ENCODE measurements around the gene RFC4.
"Not testable (repeated sequence)": the region's sequence is repeated elsewhere in the genome, so short reads cannot be mapped to it uniquely, and the experiment has no call there.

Gene RFC4

DNA sequence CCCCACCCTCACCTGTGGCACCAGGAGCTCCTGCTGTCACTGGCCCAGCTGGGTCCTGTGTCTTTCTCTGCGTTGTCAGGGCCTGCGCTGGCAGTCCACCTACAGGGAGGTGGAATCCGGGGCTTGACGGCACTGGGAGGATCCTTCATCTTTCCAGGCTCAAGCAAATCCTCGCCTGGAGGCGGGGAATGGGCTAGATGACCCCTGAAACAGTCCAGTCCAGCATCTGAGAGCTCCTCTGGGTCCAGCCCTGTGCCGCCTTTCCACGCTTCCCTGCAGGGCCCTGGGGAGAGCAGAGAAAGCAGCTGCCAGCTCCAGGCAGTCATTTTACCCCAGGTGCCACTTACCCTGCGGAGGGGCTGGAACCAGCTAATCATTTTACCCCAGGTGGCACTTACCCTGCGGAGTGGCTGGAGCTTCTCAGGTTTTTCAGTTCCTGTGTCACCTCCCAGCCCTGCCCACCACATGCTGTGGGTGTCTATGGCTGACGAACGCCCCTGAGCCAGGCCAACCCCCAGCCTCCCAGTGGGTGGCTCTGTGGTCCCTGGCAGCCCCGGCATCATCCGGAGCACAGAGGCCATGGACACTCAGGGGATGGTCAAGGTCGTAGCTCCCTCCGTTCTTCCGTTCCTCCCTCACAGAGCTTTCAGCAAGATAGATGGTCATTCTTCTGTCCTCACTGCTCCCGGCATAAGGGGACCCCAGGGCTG, 18.3 kb upstream of the RFC4 start:
- DNase-seq = peak; percentile 14

DNA sequence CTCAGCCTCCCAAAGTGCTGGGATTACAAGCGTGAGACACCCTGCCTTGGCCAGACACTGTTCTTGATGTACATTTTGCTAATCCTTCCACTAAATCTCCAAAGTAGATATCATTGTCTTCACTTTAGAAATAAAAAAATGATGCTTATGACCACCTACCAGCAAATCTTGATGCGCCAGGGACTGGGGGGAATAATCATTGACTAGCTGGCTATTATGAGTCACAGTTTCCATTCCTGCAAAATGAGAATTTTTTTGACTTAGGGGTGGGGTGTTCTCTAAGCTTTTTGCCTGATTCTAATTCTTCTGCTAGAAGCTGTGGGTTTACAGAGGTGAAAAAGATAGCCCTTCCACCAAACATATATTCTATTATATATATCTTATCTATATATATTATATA, 17.1 kb upstream of the RFC4 start:
- DNase-seq = peak; percentile 43

- not testable (repeated sequence) for DNase-seq
These were observed 16.1 kb upstream of the RFC4 start for GRCh38 chr3:186822388-186822759.

DNA sequence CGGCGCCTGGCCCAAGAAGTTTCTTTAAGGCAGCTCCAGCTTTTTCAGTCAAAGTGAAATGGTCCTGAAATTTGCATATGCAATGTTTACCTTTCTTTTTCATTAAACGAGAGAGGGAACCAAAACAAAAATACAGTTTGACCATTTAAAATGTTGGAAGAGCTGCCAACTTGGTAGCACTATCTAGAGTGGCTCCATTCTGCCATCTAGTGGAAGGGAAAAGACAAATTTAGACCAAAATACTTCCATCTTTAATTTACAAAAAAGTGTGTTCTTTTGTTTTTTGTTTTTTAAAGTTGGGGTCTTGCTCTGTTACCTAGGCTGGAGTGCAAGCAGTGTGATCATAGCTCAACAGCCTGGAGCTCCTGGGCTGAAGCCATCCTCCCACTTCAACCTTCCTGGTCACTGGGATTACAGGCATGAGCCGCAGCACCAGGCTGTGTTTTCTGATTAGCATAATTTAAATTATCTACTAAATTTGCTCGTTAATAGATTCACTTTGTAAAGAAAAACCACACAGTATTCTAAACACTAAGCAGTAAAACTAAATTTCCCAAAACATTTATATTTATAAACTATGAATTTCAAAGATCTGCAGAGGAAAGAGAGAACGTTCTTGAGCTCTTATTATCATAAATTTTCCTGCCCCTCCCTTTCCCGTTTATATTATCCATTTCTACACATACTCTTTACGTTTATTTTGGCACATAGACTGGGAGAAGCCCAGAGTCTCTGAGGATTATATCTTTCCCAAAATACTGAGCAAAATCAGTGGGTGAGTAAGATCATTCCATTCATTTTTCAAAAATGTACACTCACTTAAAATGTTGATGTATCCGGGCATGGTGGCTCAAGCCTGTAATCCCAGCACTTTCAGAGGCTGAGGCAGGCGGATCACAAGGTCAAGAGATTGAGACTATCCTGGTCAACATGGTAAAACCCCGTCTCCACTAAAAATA, 15.4 kb upstream of the RFC4 start:
- peak; percentile 87 for DNase-seq

- no peak for DNase-seq
These were observed 12.7 kb upstream of the RFC4 start for GRCh38 chr3:186818956-186819355.

DNA sequence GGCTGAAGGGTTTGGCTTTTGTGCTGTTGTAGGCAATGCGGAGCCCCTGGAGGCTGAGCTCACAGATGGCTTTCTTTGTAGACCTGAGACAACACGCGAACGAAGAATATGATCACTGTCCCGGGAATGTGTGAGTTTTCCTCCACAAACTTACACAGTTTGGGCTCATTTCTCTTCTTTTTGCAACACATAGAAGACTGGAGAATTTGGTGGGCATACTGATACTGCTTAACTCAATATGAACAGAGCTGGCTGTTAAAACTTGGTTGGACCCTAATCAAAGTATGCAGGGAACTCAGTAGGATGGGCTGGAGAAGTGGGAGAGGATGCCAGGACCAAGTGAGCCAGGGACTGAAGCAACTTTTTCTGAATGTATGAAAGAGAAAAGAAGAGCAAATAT, 12.2 kb upstream of the RFC4 start:
- no peak for DNase-seq

DNA sequence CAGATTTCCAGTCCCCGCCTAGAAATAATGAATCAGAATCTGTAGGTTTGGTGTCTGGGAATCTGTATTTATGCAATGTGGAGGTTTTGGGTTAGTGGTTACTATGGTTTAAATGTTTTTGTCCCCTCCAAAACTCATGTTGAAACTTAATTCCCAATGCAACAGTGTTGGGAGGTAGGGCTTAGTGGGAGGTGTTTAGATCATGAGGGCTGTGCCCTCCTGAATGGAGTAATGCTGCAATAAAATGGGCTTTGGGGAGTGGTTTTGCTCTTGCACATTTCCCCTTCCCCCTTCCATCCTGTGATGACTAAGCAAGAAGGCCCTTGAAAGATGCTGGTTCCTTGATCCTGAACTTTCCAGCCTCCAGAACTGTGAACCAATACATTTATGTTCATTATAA, 9.2 kb upstream of the RFC4 start:
- DNase-seq = peak; percentile 68

DNA sequence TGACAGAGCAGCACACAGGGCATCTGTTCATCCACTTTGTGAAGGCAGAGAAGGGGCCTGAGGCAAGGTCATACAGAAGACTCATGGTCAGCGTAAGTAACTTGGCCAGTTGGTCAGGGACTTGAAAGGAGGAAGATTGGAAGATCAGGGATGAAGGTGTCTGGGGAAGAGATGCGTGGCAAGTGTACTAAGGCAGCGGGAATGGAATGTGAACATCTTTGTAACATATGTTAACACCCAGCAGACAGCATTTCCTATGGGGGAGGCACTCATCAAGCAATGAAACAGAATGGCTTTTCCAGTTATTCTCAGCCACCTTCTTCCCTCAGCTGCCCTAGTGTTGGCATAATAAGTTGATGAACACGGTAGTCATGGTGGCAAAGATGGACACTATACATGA, 7.8 kb upstream of the RFC4 start:
- DNase-seq = no peak

DNA sequence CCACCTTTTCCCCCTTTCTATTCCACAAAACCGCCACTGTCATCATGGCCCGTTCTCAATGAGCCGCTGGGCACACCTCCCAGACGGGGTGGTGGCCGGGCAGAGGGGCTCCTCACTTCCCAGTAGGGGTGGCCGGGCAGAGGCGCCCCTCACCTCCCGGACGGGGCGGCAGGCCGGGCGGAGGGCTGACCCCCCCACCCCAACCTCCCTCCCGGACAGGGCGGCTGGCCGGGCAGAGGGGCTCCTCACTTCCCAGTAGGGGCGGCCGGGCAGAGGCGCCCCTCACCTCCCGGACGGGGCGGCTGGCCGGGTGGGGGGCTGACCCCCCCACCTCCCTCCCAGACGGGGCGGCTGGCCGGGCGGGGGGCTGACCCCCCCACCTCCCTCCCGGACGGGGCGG, 5.0 kb upstream of the RFC4 start:
- not testable (repeated sequence) for DNase-seq

GRCh38 chr3:186810336-186810996, 4.2 kb upstream of the RFC4 start:
- DNase-seq = peak; percentile 67

DNA sequence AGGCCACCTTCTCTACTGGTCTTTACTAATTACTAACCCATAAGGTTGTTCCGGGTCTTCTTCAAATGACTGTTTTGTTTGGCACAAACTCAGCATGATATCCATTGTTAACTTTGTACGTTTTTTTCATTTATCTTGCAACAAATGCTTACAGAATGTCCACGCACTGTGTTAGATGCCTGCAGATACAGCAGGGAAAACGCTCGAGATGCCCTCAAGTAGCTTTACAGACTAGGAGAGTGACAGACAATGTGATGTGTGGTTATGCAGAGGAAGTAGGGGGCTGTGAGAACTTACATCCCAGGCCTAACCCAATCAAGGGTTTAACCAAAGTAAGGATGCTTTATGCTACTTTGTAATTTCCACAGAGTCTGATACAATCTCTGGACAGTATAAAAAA, 949 bp upstream of the RFC4 start:
- peak; percentile 72 for DNase-seq

- not testable (repeated sequence) for DNase-seq
These were observed 2.8 kb downstream of the RFC4 start for GRCh38 chr3:186803447-186803846.

DNA sequence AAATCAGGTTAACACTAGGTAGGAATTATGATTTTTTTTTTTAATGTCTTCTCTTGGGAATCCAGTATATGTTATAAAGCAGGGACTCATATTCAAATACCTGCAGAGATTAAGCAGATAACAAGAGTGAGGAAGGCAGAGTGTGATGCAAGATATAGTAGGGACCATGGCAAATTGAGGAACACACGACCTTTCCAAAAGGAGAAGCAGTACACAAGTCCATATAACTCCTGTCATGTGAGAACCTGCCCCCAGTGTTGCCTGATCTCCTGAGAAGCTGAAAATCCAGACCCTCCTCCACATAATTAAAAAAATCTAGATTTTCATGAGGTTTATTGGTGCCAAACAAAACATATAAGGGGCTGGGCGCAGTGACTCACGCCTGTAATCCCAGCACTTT, 3.6 kb downstream of the RFC4 start:
- no peak for DNase-seq

- DNase-seq = no peak
These were observed 6.0 kb downstream of the RFC4 start for GRCh38 chr3:186800285-186800684.

- DNase-seq = no peak
These were observed 7.9 kb downstream of the RFC4 start for GRCh38 chr3:186798239-186798874.

- peak; percentile 63 for DNase-seq
These were observed 15.9 kb downstream of the RFC4 start for GRCh38 chr3:186790261-186790981.

GRCh38 chr3:186789554-186790260, 16.6 kb downstream of the RFC4 start:
- DNase-seq = no peak

- peak; percentile 33 for DNase-seq
These were observed 17.6 kb downstream of the RFC4 start for GRCh38 chr3:186788482-186789370.

DNA sequence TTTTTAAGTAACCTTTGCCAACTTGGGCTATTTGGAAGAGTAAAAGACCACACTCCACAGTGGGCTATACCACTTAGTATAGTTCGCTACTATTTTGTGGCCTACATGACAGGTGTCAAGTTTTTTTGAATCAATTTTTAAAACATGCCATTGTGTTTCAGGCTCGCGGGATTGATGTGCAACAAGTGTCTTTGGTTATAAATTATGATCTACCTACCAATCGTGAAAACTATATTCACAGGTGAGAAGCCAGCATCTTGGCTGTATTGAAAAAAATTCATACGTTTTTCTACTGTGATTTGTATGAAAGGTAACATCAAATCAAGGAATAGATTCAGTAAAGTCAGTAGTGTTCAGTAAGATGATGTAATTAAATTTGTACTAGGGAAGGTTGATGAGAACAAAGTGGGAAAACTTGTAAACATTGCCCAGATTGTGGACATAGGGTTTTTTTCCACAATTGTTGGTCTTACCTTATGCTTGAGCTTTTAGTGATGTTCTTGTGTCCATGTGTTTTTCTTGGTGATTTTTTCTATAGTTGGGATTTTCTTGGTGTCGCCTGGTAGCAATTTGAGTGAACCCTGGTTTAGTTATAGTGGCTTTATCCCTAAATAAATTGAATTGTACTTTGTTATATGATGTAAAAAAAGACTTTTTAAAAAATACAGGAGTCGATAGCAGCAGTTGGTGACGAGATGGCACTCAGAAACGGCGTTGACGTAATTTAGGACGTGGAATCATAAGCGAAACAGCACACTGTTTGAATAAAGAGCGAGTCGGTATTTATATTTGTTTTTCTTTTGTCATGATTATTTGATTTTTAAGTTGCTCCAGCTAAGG, 18.4 kb downstream of the RFC4 start:
- DNase-seq = peak; percentile 19

DNA sequence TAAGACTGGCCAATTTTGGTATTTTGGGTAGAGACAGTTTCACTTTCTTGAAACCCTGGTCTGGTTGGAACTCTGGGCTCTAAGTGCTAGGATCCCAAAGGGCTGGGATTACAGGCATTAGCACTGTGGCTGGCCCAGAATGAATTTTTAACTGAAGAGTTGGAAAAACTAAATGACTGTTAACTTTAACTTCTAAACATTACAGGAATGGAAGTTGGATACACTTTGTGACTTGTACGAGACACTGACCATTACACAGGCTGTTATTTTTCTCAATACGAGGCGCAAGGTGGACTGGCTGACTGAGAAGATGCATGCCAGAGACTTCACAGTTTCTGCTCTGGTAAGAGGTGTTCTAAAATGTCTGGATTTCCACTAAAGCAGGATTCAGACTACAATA, 19.4 kb downstream of the RFC4 start:
- peak; percentile 20 for DNase-seq

Data from hematopoietic multipotent progenitor cell treated with erythropoietin and hydrocortisone succinate and interleukin-3 and kit ligand, for 4 days (in vitro differentiated cells).